IMR-90 (cell line): ENCODE results near the gene KCNMA1. TPM values are rescaled to one million over a fixed set of nuclear protein-coding genes. Genes with fewer than 3 reads are reported as not detected.

Source experiments
- ATAC-seq: fragments of 200-7000 bp; cut with Tn5 transposase; 2 replicates; pipeline ENCODE4 v1.9.1; 2020; ENCODE audit warnings: low read depth, mild to moderate bottlenecking, moderate library complexity
- BruUV-seq: library from RNA; stranded (reverse); fragments of 400-500 nt; replicated peaks from 2 replicates; lab custom pipeline; 2021; lab: Mats Ljungman, UMichigan
- CTCF ChIA-PET: fragments of 300-600 bp; formaldehyde crosslinking; extraction: SDS; loops from one replicate; lab custom pipeline; 2021; ENCODE audit warnings: antibody characterized with exemption; lab: Yijun Ruan, JAX
- POLR2A ChIA-PET: fragments of 300-600 bp; sonication (Branson Sonifier 250); formaldehyde crosslinking; loops from one replicate; lab custom pipeline; 2022; ENCODE audit warnings: antibody characterized with exemption; ENCODE audit not compliant: unreplicated experiment; lab: Charles Lee
- DNase-seq: peaks from one replicate; pipeline ENCODE4 v3.0.0; 2013
- H2AFZ ChIP-seq: replicated peaks from 2 replicates; pipeline ENCODE3; 2013; ENCODE audit warnings: low read length, mild to moderate bottlenecking; ENCODE audit not compliant: poor library complexity
- H2AK5ac ChIP-seq: 2 replicates; pipeline ENCODE4 v1.6.1; 2013; ENCODE audit warnings: low read depth, low read length, inconsistent platforms
- H2AK9ac ChIP-seq: replicated peaks from 2 replicates; pipeline ENCODE3; 2013; ENCODE audit warnings: mild to moderate bottlenecking, low read depth, low read length, moderate library complexity; ENCODE audit not compliant: poor library complexity
- H2BK120ac ChIP-seq: 2 replicates; pipeline ENCODE4 v1.6.1; 2013; ENCODE audit warnings: low read depth, low read length, inconsistent platforms
- H2BK15ac ChIP-seq: 3 replicates; pipeline ENCODE4 v1.6.1; 2013; ENCODE audit warnings: low read depth, low read length, inconsistent platforms
- H2BK20ac ChIP-seq: 2 replicates; pipeline ENCODE4 v1.6.1; 2013; ENCODE audit warnings: low read depth, mild to moderate bottlenecking, inconsistent platforms, low read length, moderate library complexity
- H2BK5ac ChIP-seq: 2 replicates; pipeline ENCODE4 v1.6.1; 2013; ENCODE audit warnings: mild to moderate bottlenecking, low read depth, low read length, inconsistent platforms; ENCODE audit not compliant: poor library complexity, severe bottlenecking
- H3K14ac ChIP-seq: replicated peaks from 2 replicates; pipeline ENCODE4 v1.6.1; 2013; ENCODE audit warnings: low read depth, low read length, inconsistent platforms
- H3K18ac ChIP-seq: 2 replicates; pipeline ENCODE4 v1.6.1; 2013; ENCODE audit warnings: low read depth, low read length, control low read depth
- H3K23ac ChIP-seq: 2 replicates; pipeline ENCODE4 v1.6.1; 2013; ENCODE audit warnings: low read depth, low read length, inconsistent platforms
- H3K27ac ChIP-seq: 2 replicates; pipeline ENCODE4 v1.5.1; 2013; ENCODE audit warnings: mild to moderate bottlenecking, control low read depth, low read length; ENCODE audit not compliant: insufficient read depth
- H3K27me3 ChIP-seq: 2 replicates; pipeline ENCODE4 v1.6.1; 2013; ENCODE audit warnings: low read length; ENCODE audit not compliant: control insufficient read depth, insufficient read depth
- H3K36me3 ChIP-seq: 2 replicates; pipeline ENCODE4 v1.6.1; 2013; ENCODE audit warnings: low read length, mixed read lengths; ENCODE audit not compliant: control insufficient read depth, insufficient read depth
- H3K4ac ChIP-seq: 2 replicates; pipeline ENCODE4 v1.6.1; 2013; ENCODE audit warnings: low read depth, low read length, inconsistent platforms
- H3K4me1 ChIP-seq: 2 replicates; pipeline ENCODE4 v1.6.1; 2013; ENCODE audit warnings: low read length, mixed read lengths; ENCODE audit not compliant: control insufficient read depth, insufficient read depth
- H3K4me2 ChIP-seq: 2 replicates; pipeline ENCODE4 v1.6.1; 2013; ENCODE audit warnings: low read depth, mild to moderate bottlenecking, control low read depth, low read length, moderate library complexity
- H3K4me3 ChIP-seq: 2 replicates; pipeline ENCODE4 v1.5.1; 2013; ENCODE audit warnings: low read depth, mild to moderate bottlenecking, control low read depth, low read length, moderate library complexity; ENCODE audit not compliant: insufficient read depth
- H3K56ac ChIP-seq: 2 replicates; pipeline ENCODE4 v1.6.1; 2013; ENCODE audit warnings: low read length, inconsistent platforms; ENCODE audit not compliant: insufficient read depth; ENCODE audit errors: extremely low read depth
- H3K79me1 ChIP-seq, 2 experiments: 2 replicates each; pipeline ENCODE4 v1.6.1; 2013; ENCODE audit warnings: low read length in 2 of 2, inconsistent platforms in 1 of 2, low read depth in 1 of 2
- H3K9ac ChIP-seq: 2 replicates; pipeline ENCODE4 v1.6.1; 2013; ENCODE audit warnings: low read depth, low read length, control low read depth
- H3K9me1 ChIP-seq: 2 replicates; pipeline ENCODE4 v1.6.1; 2013; ENCODE audit warnings: low read length, inconsistent platforms; ENCODE audit not compliant: insufficient read depth
- H3K9me3 ChIP-seq: 2 replicates; pipeline ENCODE4 v1.6.1; 2013; ENCODE audit warnings: low read length; ENCODE audit not compliant: control insufficient read depth, insufficient read depth
- H4K20me1 ChIP-seq: 2 replicates; pipeline ENCODE4 v1.6.1; 2013; ENCODE audit warnings: low read length, inconsistent platforms; ENCODE audit not compliant: insufficient read depth
- H4K5ac ChIP-seq: 2 replicates; pipeline ENCODE4 v1.6.1; 2013; ENCODE audit warnings: mild to moderate bottlenecking, low read depth, low read length, control low read depth
- H4K8ac ChIP-seq, 2 experiments: 2 replicates each; pipeline ENCODE4 v1.6.1; 2013; ENCODE audit warnings: low read depth in 2 of 2, low read length in 2 of 2, control low read depth in 1 of 2, inconsistent platforms in 1 of 2
- H4K91ac ChIP-seq: 2 replicates; pipeline ENCODE4 v1.6.1; 2013; ENCODE audit warnings: low read depth, low read length, inconsistent platforms; ENCODE audit not compliant: insufficient read depth
- BHLHE40 ChIP-seq: fragments of 150-350 bp; IDR thresholded peaks from 2 replicates; pipeline ENCODE4 v1.6.1; 2016; ENCODE audit warnings: mild to moderate bottlenecking, low read depth, low read length
- CEBPB ChIP-seq: IDR thresholded peaks from 2 replicates; pipeline ENCODE4 v1.6.1; 2012; ENCODE audit warnings: low read depth, low read length, improper control_type of control experiment
- FOS ChIP-seq: fragments of 150-350 bp; IDR thresholded peaks from 2 replicates; pipeline ENCODE4 v1.6.1; 2016; ENCODE audit warnings: low read depth, low read length
- MAZ ChIP-seq: IDR thresholded peaks from 2 replicates; pipeline ENCODE4 v1.6.1; 2012; ENCODE audit warnings: low read depth, mild to moderate bottlenecking, low read length, improper control_type of control experiment, moderate library complexity, borderline replicate concordance
- RAD21 ChIP-seq: IDR thresholded peaks from 2 replicates; pipeline ENCODE4 v1.6.1; 2012; ENCODE audit warnings: low read length, improper control_type of control experiment
- RFX5 ChIP-seq: IDR thresholded peaks from 2 replicates; pipeline ENCODE4 v1.8.0; 2012; ENCODE audit warnings: low read depth, mild to moderate bottlenecking, low read length, moderate library complexity
- WGBS, 2 experiments: methylation state at CpG; one replicate each; pipeline versions ENCODE4 v1.1.5 to v1.1.7; 2013; ENCODE audit warnings: missing lambda C conversion rate in 2 of 2; ENCODE audit not compliant: insufficient read length in 1 of 2; ENCODE audit errors: extremely low coverage in 2 of 2; 5-methylcytosine and 5-hydroxymethylcytosine counted together
- dilution Hi-C: fragments of 300-500 bp; cut with HindIII; formaldehyde crosslinking; loops from one replicate; pipeline ENCODE4 v1.14.3; 2018; ENCODE audit warnings: low sequenced_read_pairs; ENCODE audit not compliant: unreplicated experiment
- in situ Hi-C: fragments of 300-500 bp; cut with MboI; formaldehyde crosslinking; loops from 3 replicates; pipeline ENCODE4 v1.14.3; 2019; ENCODE audit warnings: low sequenced_read_pairs, inconsistent platforms, mixed read lengths
- intact Hi-C: fragments of 100-400 bp; cut with micrococcal nuclease; formaldehyde crosslinking; loops from 2 replicates; pipeline ENCODE4 v1.10.0; 2022
- polyA plus RNA-seq, 3 experiments: library from polyadenylated mRNA; depleted of rRNA; stranded (reverse); fragments of >200 nt; gene quantifications; 2 replicates each; pipeline ENCODE4 v1.2.3, GENCODE V29; 2012; ENCODE audit warnings: low replicate concordance in 1 of 3
- total RNA-seq: library from RNA; depleted of rRNA; stranded (reverse); fragments of >200 nt; gene quantifications from 2 replicates; pipeline ENCODE4 v1.2.3, GENCODE V29; 2012
- TF ChIP-seq, protein P1 (sequence below): fragments of 150-350 bp; IDR thresholded peaks from 2 replicates; pipeline ENCODE4 v1.6.1; 2017; ENCODE audit warnings: mild to moderate bottlenecking, antibody characterized with exemption, low read length, low read depth
- TF ChIP-seq, protein P2 (sequence below): conservative IDR thresholded peaks from 2 replicates; pipeline ENCODE4 v1.5.1; 2012; ENCODE audit warnings: mild to moderate bottlenecking, low read depth, low read length, improper control_type of control experiment
- TF ChIP-seq, protein P3 (sequence below): fragments of 150-350 bp; IDR thresholded peaks from 2 replicates; pipeline ENCODE4 v1.6.1; 2016; ENCODE audit warnings: low read depth, mild to moderate bottlenecking, low read length, moderate library complexity, borderline replicate concordance

Gene KCNMA1
- total and polyA plus RNA-seq, 2 of the 4 experiments (the other 2 are of a cell fraction): 25.6 to 29.6 TPM

DNA sequence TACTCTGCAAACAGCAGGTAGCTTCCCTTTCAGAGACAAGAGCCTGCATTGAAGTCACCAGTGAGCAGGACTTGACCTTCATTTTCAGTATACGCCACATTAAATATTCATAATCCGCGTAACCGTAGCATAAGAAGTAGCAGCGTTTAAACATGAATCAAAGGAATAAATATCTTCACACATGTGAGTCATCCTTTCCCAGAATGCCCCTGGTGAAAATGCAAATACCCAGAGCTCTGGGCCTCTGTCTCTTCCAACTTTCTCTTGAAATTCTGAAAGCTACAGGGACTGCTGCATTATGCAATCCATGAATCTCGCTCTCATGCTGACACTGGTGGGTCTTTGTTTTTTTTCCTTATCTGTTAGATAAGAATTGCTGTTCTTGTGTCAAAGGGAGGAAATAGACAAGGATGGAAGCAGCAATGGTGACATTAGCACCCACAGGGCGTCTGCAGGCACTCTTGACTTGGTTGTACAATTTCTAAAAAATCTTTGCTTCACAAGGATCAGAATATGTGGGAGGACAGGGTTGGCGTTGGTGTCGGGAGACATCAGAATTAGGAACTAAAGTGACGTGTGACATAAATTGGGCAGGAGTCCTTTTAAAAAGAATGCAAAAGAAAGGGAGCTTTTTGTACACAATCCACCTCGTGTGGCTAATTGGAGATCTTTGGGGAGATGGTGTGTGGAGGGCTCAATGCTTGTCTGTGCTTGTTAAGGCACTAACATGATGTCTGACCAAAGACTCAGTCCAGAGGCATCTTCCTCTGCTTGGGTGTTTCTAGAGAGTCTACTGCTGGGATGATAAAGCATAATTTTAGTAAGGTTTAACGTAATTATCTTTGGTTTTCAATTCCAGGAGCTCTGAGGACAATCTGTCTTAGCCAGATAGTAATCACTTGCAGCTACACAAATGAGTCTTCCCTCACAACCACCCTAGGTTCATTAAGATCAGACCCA is 390.3 kb downstream of the KCNMA1 start:
- in situ Hi-C loops: no loop called here
- ATAC-seq: peak; percentile 27

More for the DNA sequence above, 390.3 kb downstream of the KCNMA1 start:
- POLR2A ChIA-PET: no interaction called here
- TF ChIP-seq RAD21 (no peak), CEBPB (peak; percentile 82), RFX5 (no peak), MAZ (no peak), BHLHE40 (no peak), FOS (peak; percentile 47; the same call in 1 of the 2 replicates)
- TF ChIP-seq, protein P1, sequence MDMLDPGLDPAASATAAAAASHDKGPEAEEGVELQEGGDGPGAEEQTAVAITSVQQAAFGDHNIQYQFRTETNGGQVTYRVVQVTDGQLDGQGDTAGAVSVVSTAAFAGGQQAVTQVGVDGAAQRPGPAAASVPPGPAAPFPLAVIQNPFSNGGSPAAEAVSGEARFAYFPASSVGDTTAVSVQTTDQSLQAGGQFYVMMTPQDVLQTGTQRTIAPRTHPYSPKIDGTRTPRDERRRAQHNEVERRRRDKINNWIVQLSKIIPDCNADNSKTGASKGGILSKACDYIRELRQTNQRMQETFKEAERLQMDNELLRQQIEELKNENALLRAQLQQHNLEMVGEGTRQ: no peak
- TF ChIP-seq, protein P2, sequence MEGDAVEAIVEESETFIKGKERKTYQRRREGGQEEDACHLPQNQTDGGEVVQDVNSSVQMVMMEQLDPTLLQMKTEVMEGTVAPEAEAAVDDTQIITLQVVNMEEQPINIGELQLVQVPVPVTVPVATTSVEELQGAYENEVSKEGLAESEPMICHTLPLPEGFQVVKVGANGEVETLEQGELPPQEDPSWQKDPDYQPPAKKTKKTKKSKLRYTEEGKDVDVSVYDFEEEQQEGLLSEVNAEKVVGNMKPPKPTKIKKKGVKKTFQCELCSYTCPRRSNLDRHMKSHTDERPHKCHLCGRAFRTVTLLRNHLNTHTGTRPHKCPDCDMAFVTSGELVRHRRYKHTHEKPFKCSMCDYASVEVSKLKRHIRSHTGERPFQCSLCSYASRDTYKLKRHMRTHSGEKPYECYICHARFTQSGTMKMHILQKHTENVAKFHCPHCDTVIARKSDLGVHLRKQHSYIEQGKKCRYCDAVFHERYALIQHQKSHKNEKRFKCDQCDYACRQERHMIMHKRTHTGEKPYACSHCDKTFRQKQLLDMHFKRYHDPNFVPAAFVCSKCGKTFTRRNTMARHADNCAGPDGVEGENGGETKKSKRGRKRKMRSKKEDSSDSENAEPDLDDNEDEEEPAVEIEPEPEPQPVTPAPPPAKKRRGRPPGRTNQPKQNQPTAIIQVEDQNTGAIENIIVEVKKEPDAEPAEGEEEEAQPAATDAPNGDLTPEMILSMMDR: no peak
- TF ChIP-seq, protein P3, sequence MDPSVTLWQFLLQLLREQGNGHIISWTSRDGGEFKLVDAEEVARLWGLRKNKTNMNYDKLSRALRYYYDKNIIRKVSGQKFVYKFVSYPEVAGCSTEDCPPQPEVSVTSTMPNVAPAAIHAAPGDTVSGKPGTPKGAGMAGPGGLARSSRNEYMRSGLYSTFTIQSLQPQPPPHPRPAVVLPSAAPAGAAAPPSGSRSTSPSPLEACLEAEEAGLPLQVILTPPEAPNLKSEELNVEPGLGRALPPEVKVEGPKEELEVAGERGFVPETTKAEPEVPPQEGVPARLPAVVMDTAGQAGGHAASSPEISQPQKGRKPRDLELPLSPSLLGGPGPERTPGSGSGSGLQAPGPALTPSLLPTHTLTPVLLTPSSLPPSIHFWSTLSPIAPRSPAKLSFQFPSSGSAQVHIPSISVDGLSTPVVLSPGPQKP: no peak
- 75% methylated on average over 4 of the region's 12 CpGs; no CpG with 5 or more reads in 1 of the 2 experiments for WGBS, 2 experiments
- H4K8ac ChIP-seq: peak overlapping the region in 1 of 2 experiments; percentile 28; a peak in 2 of 4 replicates
- H2BK15ac ChIP-seq: 0 out of 3 replicates have a peak overlapping the region, but pooled peaks have one; percentile 23
- dilution Hi-C loops: no loop called here
- H3K14ac ChIP-seq: peak overlapping the region; percentile 8; the same call in 1 of the 2 replicates
- peak overlapping the region; percentile 23; the same call in 1 of the 2 replicates for H3K4me2 ChIP-seq
- BruUV-seq: no TSS peak
- H2AK5ac ChIP-seq: no peak overlapping the region
- H3K79me1 ChIP-seq: no peaks in the 10 kb centered on the region
- CTCF ChIA-PET: interaction anchor here (0.8 to 1.4 kb wide), 3 partner anchors 74 to 145 kb away, joined by 3 to 6 read pairs (median 3); no protein-coding TSS in a partner anchor
- peaks cover 16% of the 10 kb centered on the region for H3K4me1 ChIP-seq
- H3K9me3 ChIP-seq: no peaks in the 10 kb centered on the region
- no peak overlapping the region for H3K4ac ChIP-seq
- H3K9me1 ChIP-seq: peaks cover 4% of the 10 kb centered on the region
- H3K18ac ChIP-seq: no peak overlapping the region
- H3K27me3 ChIP-seq: no peaks in the 10 kb centered on the region
- H3K23ac ChIP-seq: no peak overlapping the region
- H2BK20ac ChIP-seq: peak overlapping the region; percentile 23; the same call in 1 of the 2 replicates
- H2BK120ac ChIP-seq: no peak overlapping the region
- intact Hi-C loops: no loop called here
- H2AK9ac ChIP-seq: no peak overlapping the region
- H3K27ac ChIP-seq: no peak overlapping the region
- H4K5ac ChIP-seq: peak overlapping the region; percentile 5; the same call in 1 of the 2 replicates
- no peak overlapping the region for H2AFZ ChIP-seq
- peak; percentile 77 for DNase-seq
- no peak overlapping the region for H3K56ac ChIP-seq
- no peak overlapping the region; the same call in 1 of the 2 replicates for H4K91ac ChIP-seq
- no peaks in the 10 kb centered on the region for H4K20me1 ChIP-seq
- H3K9ac ChIP-seq: no peak overlapping the region
- no peaks in the 10 kb centered on the region for H3K36me3 ChIP-seq
- no peak overlapping the region for H3K4me3 ChIP-seq
- H2BK5ac ChIP-seq: no peak overlapping the region
